ENCODE measurements around the gene ULK2.

- no peak for TF ChIP-seq POLR2A (IDR thresholded peaks at IDR 0.05)
- no peak for TF ChIP-seq EP300 (IDR thresholded peaks at IDR 0.05)
Measured at GRCh38 chr17:19723964-19724363, 143.8 kb downstream of the ULK2 start.
